Measurements from ENCODE around the gene NLGN3.

Gene NLGN3

GRCh38 chrX:71103110-71103983 is 41.3 kb upstream of the NLGN3 start:
- no peaks in the 10 kb centered on the region for H3K9me3 ChIP-seq (ENCODE audit: low read length)
- H3K36me3 ChIP-seq (ENCODE audit: insufficient read depth, low read length): no peaks in the 10 kb centered on the region
- H3K4me3 ChIP-seq (ENCODE audit: low read depth in 1 of 2, low read length in 2 of 2): no peak overlapping the region
- H3K27me3 ChIP-seq (ENCODE audit: control insufficient read depth in 1 of 2, insufficient read depth in 2 of 2, low read length in 2 of 2): peaks cover 0 to 8% of the 10 kb centered on the region in 2 donors
- H3K9ac ChIP-seq (ENCODE audit: low read length): no peak overlapping the region
- H3K4me1 ChIP-seq (ENCODE audit: insufficient read depth, low read length): peaks cover 13% of the 10 kb centered on the region
- H3K27ac ChIP-seq (ENCODE audit: low read depth, low read length): no peak overlapping the region

GRCh38 chrX:71105628-71106027 is 39.0 kb upstream of the NLGN3 start:
- Histone ChIP-seq H3K4me1 (ENCODE audit: insufficient read depth, low read length) (peaks cover 10% of the 10 kb centered on the region), H3K27me3 (ENCODE audit: control insufficient read depth in 1 of 2, insufficient read depth in 2 of 2, low read length in 2 of 2) (peaks cover 0 to 15% of the 10 kb centered on the region in 2 donors), H3K27ac (ENCODE audit: low read depth, low read length) (no peak overlapping the region), H3K4me3 (ENCODE audit: low read depth in 1 of 2, low read length in 2 of 2) (no peak overlapping the region), H3K9ac (ENCODE audit: low read length) (no peak overlapping the region), H3K36me3 (ENCODE audit: insufficient read depth, low read length) (no peaks in the 10 kb centered on the region), H3K9me3 (ENCODE audit: low read length) (no peaks in the 10 kb centered on the region)

GRCh38 chrX:71106427-71106826 is 38.2 kb upstream of the NLGN3 start, which contains the start of gene CXorf65:
Gene CXorf65, minus strand, starts transcription at chrX:71106740. Its CDS starts 184 bp downstream, at chrX:71106556.
- Histone ChIP-seq H3K4me3 (ENCODE audit: low read depth in 1 of 2, low read length in 2 of 2) (no peak within 1 kb of the TSS), H3K27me3 (ENCODE audit: control insufficient read depth in 1 of 2, insufficient read depth in 2 of 2, low read length in 2 of 2) (peaks cover 0 to 9% of the 10 kb centered on the region in 2 donors), H3K9ac (ENCODE audit: low read length) (no peak within 1 kb of the TSS), H3K9me3 (ENCODE audit: low read length) (no peaks in the 10 kb centered on the region), H3K27ac (ENCODE audit: low read depth, low read length) (no peak within 1 kb of the TSS), H3K4me1 (ENCODE audit: insufficient read depth, low read length) (peaks cover 10% of the 10 kb centered on the region), H3K36me3 (ENCODE audit: insufficient read depth, low read length) (no peaks in the 10 kb centered on the region)

- Histone ChIP-seq H3K4me1 (ENCODE audit: insufficient read depth, low read length) (peaks cover 10% of the 10 kb centered on the region), H3K36me3 (ENCODE audit: insufficient read depth, low read length) (no peaks in the 10 kb centered on the region), H3K27me3 (ENCODE audit: control insufficient read depth in 1 of 2, insufficient read depth in 2 of 2, low read length in 2 of 2) (peaks cover 0 to 9% of the 10 kb centered on the region in 2 donors), H3K9me3 (ENCODE audit: low read length) (no peaks in the 10 kb centered on the region), H3K27ac (ENCODE audit: low read depth, low read length) (no peak overlapping the region), H3K4me3 (ENCODE audit: low read depth in 1 of 2, low read length in 2 of 2) (no peak overlapping the region), H3K9ac (ENCODE audit: low read length) (no peak overlapping the region)
Observed at GRCh38 chrX:71107245-71107644, 37.4 kb upstream of the NLGN3 start.

GRCh38 chrX:71107762-71108360 is 36.8 kb upstream of the NLGN3 start:
- Histone ChIP-seq H3K36me3 (ENCODE audit: insufficient read depth, low read length) (no peaks in the 10 kb centered on the region), H3K4me1 (ENCODE audit: insufficient read depth, low read length) (peaks cover 10% of the 10 kb centered on the region), H3K4me3 (ENCODE audit: low read depth in 1 of 2, low read length in 2 of 2) (no peak overlapping the region), H3K27ac (ENCODE audit: low read depth, low read length) (no peak overlapping the region), H3K27me3 (ENCODE audit: control insufficient read depth in 1 of 2, insufficient read depth in 2 of 2, low read length in 2 of 2) (peaks cover 0 to 9% of the 10 kb centered on the region in 2 donors), H3K9me3 (ENCODE audit: low read length) (no peaks in the 10 kb centered on the region), H3K9ac (ENCODE audit: low read length) (no peak overlapping the region)

- no peak overlapping the region for H3K9ac ChIP-seq (ENCODE audit: low read length)
- no peaks in the 10 kb centered on the region for H3K9me3 ChIP-seq (ENCODE audit: low read length)
- H3K4me1 ChIP-seq (ENCODE audit: insufficient read depth, low read length): peaks cover 2% of the 10 kb centered on the region
- no peak overlapping the region for H3K27ac ChIP-seq (ENCODE audit: low read depth, low read length)
- peaks cover 0 to 9% of the 10 kb centered on the region in 2 donors for H3K27me3 ChIP-seq (ENCODE audit: control insufficient read depth in 1 of 2, insufficient read depth in 2 of 2, low read length in 2 of 2)
- H3K4me3 ChIP-seq (ENCODE audit: low read depth in 1 of 2, low read length in 2 of 2): no peak overlapping the region
- H3K36me3 ChIP-seq (ENCODE audit: insufficient read depth, low read length): no peaks in the 10 kb centered on the region
Observed at GRCh38 chrX:71109051-71109450, 35.6 kb upstream of the NLGN3 start.

GRCh38 chrX:71111141-71111843 is 33.3 kb upstream of the NLGN3 start, which contains the start of gene IL2RG:
Gene IL2RG, minus strand, starts transcription at chrX:71111577. Its CDS starts 38 bp downstream, at chrX:71111539.
- H3K4me3 ChIP-seq (ENCODE audit: low read depth in 1 of 2, low read length in 2 of 2): no peak within 1 kb of the TSS
- H3K27me3 ChIP-seq (ENCODE audit: control insufficient read depth in 1 of 2, insufficient read depth in 2 of 2, low read length in 2 of 2): peaks cover 0 to 9% of the 10 kb centered on the region in 2 donors
- no peak within 1 kb of the TSS for H3K9ac ChIP-seq (ENCODE audit: low read length)
- H3K36me3 ChIP-seq (ENCODE audit: insufficient read depth, low read length): no peaks in the 10 kb centered on the region
- H3K4me1 ChIP-seq (ENCODE audit: insufficient read depth, low read length): no peaks in the 10 kb centered on the region
- no peaks in the 10 kb centered on the region for H3K9me3 ChIP-seq (ENCODE audit: low read length)
- no peak within 1 kb of the TSS for H3K27ac ChIP-seq (ENCODE audit: low read depth, low read length)

- Histone ChIP-seq H3K9ac (ENCODE audit: low read length) (no peak overlapping the region), H3K27me3 (ENCODE audit: control insufficient read depth in 1 of 2, insufficient read depth in 2 of 2, low read length in 2 of 2) (peaks cover 0 to 9% of the 10 kb centered on the region in 2 donors), H3K4me1 (ENCODE audit: insufficient read depth, low read length) (no peaks in the 10 kb centered on the region), H3K9me3 (ENCODE audit: low read length) (no peaks in the 10 kb centered on the region), H3K36me3 (ENCODE audit: insufficient read depth, low read length) (no peaks in the 10 kb centered on the region), H3K4me3 (ENCODE audit: low read depth in 1 of 2, low read length in 2 of 2) (no peak overlapping the region), H3K27ac (ENCODE audit: low read depth, low read length) (no peak overlapping the region)
Observed at GRCh38 chrX:71111921-71112431, 32.7 kb upstream of the NLGN3 start.

GRCh38 chrX:71117358-71117757 is 27.3 kb upstream of the NLGN3 start:
- Histone ChIP-seq H3K4me3 (ENCODE audit: low read depth in 1 of 2, low read length in 2 of 2) (no peak overlapping the region), H3K9ac (ENCODE audit: low read length) (no peak overlapping the region), H3K4me1 (ENCODE audit: insufficient read depth, low read length) (peaks cover 3% of the 10 kb centered on the region), H3K36me3 (ENCODE audit: insufficient read depth, low read length) (peaks cover 17% of the 10 kb centered on the region), H3K27ac (ENCODE audit: low read depth, low read length) (no peak overlapping the region), H3K27me3 (ENCODE audit: control insufficient read depth in 1 of 2, insufficient read depth in 2 of 2, low read length in 2 of 2) (no peaks in the 10 kb centered on the region), H3K9me3 (ENCODE audit: low read length) (no peaks in the 10 kb centered on the region)

- Histone ChIP-seq H3K9ac (ENCODE audit: low read length) (peak within 1 kb of the TSS; percentile 49), H3K4me1 (ENCODE audit: insufficient read depth, low read length) (peaks cover 3% of the 10 kb centered on the region), H3K27ac (ENCODE audit: low read depth, low read length) (peak within 1 kb of the TSS; percentile 63), H3K27me3 (ENCODE audit: control insufficient read depth in 1 of 2, insufficient read depth in 2 of 2, low read length in 2 of 2) (no peaks in the 10 kb centered on the region), H3K4me3 (ENCODE audit: low read depth in 1 of 2, low read length in 2 of 2) (peak within 1 kb of the TSS; percentile 17 to 72), H3K9me3 (ENCODE audit: low read length) (no peaks in the 10 kb centered on the region), H3K36me3 (ENCODE audit: insufficient read depth, low read length) (peaks cover 18% of the 10 kb centered on the region)
Observed at GRCh38 chrX:71118032-71118984, 26.3 kb upstream of the NLGN3 start, which contains the start of gene MED12. Gene MED12, plus strand, starts transcription at chrX:71118596. Its CDS starts 159 bp downstream, at chrX:71118755.
